WTC11 (cell line): Measurements from ENCODE around the gene CRTC3. TPM values are rescaled to one million over a fixed set of nuclear protein-coding genes. Genes with fewer than 3 reads are reported as not detected.
"Not testable (repeated sequence)": the region's sequence is repeated elsewhere in the genome, so short reads cannot be mapped to it uniquely, and the experiment has no call there.

Source experiments
- ATAC-seq: fragments of 200-7000 bp; cut with Tn5 transposase; 2 replicates; pipeline ENCODE4 v1.10.0; 2021; ENCODE audit warnings: mild to moderate bottlenecking, moderate library complexity
- CTCF ChIA-PET: fragments of 300-600 bp; sonication (Branson Sonifier 250); formaldehyde crosslinking; loops from one replicate; lab custom pipeline; 2021; ENCODE audit warnings: antibody characterized with exemption; lab: Charles Lee
- POLR2A ChIA-PET: fragments of 350-600 bp; sonication (Branson Sonifier 250); formaldehyde crosslinking; loops from one replicate; lab custom pipeline; 2021; ENCODE audit warnings: antibody characterized with exemption; lab: Charles Lee
- DNase-seq: peaks from one replicate; pipeline ENCODE4 v3.0.0; 2021; ENCODE audit warnings: low spot score
- H3K27ac Mint-ChIP-seq: 2 replicates; pipeline ENCODE4 v1.8.0; 2021; ENCODE audit warnings: mixed read lengths
- H3K27me3 Mint-ChIP-seq: 2 replicates; pipeline ENCODE4 v1.8.0; 2021; ENCODE audit warnings: low read depth, mild to moderate bottlenecking, moderate library complexity, mixed read lengths
- H3K36me3 Mint-ChIP-seq: 2 replicates; pipeline ENCODE4 v1.8.0; 2021; ENCODE audit warnings: mixed read lengths
- H3K4me1 Mint-ChIP-seq: 2 replicates; pipeline ENCODE4 v1.8.0; 2022; ENCODE audit warnings: mixed read lengths
- H3K4me3 Mint-ChIP-seq: 2 replicates; pipeline ENCODE4 v1.8.0; 2021; ENCODE audit warnings: mild to moderate bottlenecking, moderate library complexity, mixed read lengths
- H3K9me3 Mint-ChIP-seq: 2 replicates; pipeline ENCODE4 v1.8.0; 2021; ENCODE audit warnings: mixed read lengths
- ATF1 ChIP-seq: sonication (generic); formaldehyde crosslinking; IDR thresholded peaks from 2 replicates; pipeline ENCODE4 v1.8.1; 2023; ENCODE audit warnings: mild to moderate bottlenecking, moderate library complexity, missing genetic modification reagents
- CREM ChIP-seq: sonication (generic); formaldehyde crosslinking; IDR thresholded peaks from 2 replicates; pipeline ENCODE4 v1.8.1; 2022; ENCODE audit warnings: mild to moderate bottlenecking, missing genetic modification reagents, moderate library complexity
- E2F5 ChIP-seq: sonication (generic); formaldehyde crosslinking; IDR thresholded peaks from 2 replicates; pipeline ENCODE4 v1.8.1; 2022; ENCODE audit warnings: mild to moderate bottlenecking, moderate library complexity, missing genetic modification reagents
- EMX1 ChIP-seq: fragments of 250-450 bp; sonication (Bioruptor Pico); IDR thresholded peaks from 2 replicates; pipeline ENCODE4 v1.8.0; 2021; ENCODE audit warnings: mild to moderate bottlenecking
- ESRRA ChIP-seq: sonication (generic); formaldehyde crosslinking; IDR thresholded peaks from 2 replicates; pipeline ENCODE4 v1.8.1; 2022; ENCODE audit warnings: mild to moderate bottlenecking, missing genetic modification reagents, borderline replicate concordance
- FOXJ3 ChIP-seq: sonication (generic); formaldehyde crosslinking; IDR thresholded peaks from 2 replicates; pipeline ENCODE4 v1.9.0; 2021; ENCODE audit warnings: missing genetic modification reagents, mild to moderate bottlenecking, borderline replicate concordance
- FOXK1 ChIP-seq: sonication (generic); formaldehyde crosslinking; IDR thresholded peaks from 2 replicates; pipeline ENCODE4 v1.8.0; 2022; ENCODE audit warnings: mild to moderate bottlenecking, moderate library complexity, missing genetic modification reagents
- IRF2 ChIP-seq: sonication (generic); formaldehyde crosslinking; IDR thresholded peaks from 2 replicates; pipeline ENCODE4 v1.8.0; 2022; ENCODE audit warnings: low read depth, missing genetic modification reagents, borderline replicate concordance
- NR1H2 ChIP-seq: sonication (generic); formaldehyde crosslinking; IDR thresholded peaks from 2 replicates; pipeline ENCODE4 v1.9.0; 2021; ENCODE audit warnings: mild to moderate bottlenecking, moderate library complexity, missing genetic modification reagents
- NR2C2 ChIP-seq: sonication (generic); formaldehyde crosslinking; IDR thresholded peaks from 2 replicates; pipeline ENCODE4 v1.8.0; 2022; ENCODE audit warnings: mild to moderate bottlenecking, missing genetic modification reagents
- PREB ChIP-seq: sonication (generic); formaldehyde crosslinking; IDR thresholded peaks from 2 replicates; pipeline ENCODE4 v1.8.1; 2022; ENCODE audit warnings: mild to moderate bottlenecking, missing genetic modification reagents, moderate library complexity, borderline replicate concordance
- RORB ChIP-seq: fragments of 250-450 bp; sonication (Bioruptor Pico); IDR thresholded peaks from 2 replicates; pipeline ENCODE4 v1.9.0; 2021; ENCODE audit warnings: mild to moderate bottlenecking
- USF2 ChIP-seq: sonication (generic); formaldehyde crosslinking; IDR thresholded peaks from 2 replicates; pipeline ENCODE4 v1.8.1; 2023; ENCODE audit warnings: mild to moderate bottlenecking, missing genetic modification reagents, moderate library complexity
- ZNF263 ChIP-seq: sonication (generic); formaldehyde crosslinking; IDR thresholded peaks from 2 replicates; pipeline ENCODE4 v1.8.1; 2022; ENCODE audit warnings: low read depth, mild to moderate bottlenecking, moderate library complexity, missing genetic modification reagents
- ZNF317 ChIP-seq: sonication (generic); formaldehyde crosslinking; IDR thresholded peaks from 2 replicates; pipeline ENCODE4 v1.8.1; 2023; ENCODE audit warnings: low read depth, mild to moderate bottlenecking, moderate library complexity, missing genetic modification reagents, borderline replicate concordance
- ZSCAN18 ChIP-seq: fragments of 250-450 bp; sonication (Bioruptor Pico); IDR thresholded peaks from 2 replicates; pipeline ENCODE4 v2.1.2; 2022; ENCODE audit warnings: mild to moderate bottlenecking, moderate library complexity
- total RNA-seq: library from RNA; stranded (reverse); gene quantifications from 3 replicates; pipeline ENCODE4 v1.2.3, GENCODE V29; 2021
- TF ChIP-seq, protein P1 (sequence below): sonication (generic); formaldehyde crosslinking; IDR thresholded peaks from 2 replicates; pipeline ENCODE4 v1.8.0; 2023; ENCODE audit warnings: mild to moderate bottlenecking, missing genetic modification reagents

CRTC3 gene
- total RNA-seq, 1 experiment from 2014 or later: 8.4 TPM

- TF ChIP-seq, protein P1, sequence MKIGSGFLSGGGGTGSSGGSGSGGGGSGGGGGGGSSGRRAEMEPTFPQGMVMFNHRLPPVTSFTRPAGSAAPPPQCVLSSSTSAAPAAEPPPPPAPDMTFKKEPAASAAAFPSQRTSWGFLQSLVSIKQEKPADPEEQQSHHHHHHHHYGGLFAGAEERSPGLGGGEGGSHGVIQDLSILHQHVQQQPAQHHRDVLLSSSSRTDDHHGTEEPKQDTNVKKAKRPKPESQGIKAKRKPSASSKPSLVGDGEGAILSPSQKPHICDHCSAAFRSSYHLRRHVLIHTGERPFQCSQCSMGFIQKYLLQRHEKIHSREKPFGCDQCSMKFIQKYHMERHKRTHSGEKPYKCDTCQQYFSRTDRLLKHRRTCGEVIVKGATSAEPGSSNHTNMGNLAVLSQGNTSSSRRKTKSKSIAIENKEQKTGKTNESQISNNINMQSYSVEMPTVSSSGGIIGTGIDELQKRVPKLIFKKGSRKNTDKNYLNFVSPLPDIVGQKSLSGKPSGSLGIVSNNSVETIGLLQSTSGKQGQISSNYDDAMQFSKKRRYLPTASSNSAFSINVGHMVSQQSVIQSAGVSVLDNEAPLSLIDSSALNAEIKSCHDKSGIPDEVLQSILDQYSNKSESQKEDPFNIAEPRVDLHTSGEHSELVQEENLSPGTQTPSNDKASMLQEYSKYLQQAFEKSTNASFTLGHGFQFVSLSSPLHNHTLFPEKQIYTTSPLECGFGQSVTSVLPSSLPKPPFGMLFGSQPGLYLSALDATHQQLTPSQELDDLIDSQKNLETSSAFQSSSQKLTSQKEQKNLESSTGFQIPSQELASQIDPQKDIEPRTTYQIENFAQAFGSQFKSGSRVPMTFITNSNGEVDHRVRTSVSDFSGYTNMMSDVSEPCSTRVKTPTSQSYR (CRISPR knock-in tag): no peak
- TF ChIP-seq EMX1: no peak
- TF ChIP-seq ZNF263: no peak
- TF ChIP-seq E2F5 (CRISPR knock-in tag): no peak
- no peak for TF ChIP-seq CREM (CRISPR knock-in tag)
Measured at GRCh38 chr15:90520365-90520764, 9.4 kb upstream of the CRTC3 start (continued).

DNA sequence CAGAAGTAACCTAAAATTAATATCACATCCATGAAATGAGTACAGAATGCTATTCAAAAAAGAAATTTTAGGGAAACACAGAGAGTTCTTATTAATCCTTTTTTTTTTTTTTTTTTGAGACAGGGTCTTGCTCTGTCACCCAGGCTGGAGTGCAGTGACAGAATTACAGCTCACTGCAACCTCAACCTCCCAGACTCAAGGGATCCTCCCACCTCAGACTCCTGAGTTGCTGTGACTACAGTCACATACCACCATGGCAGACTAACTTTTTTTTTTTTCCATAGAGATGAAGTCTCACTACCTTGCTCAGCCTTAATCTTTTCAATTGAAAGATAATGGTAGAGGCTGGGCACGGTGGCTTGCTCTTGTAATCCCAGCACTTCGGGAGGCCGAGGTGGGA, 6.3 kb upstream of the CRTC3 start:
- CTCF ChIA-PET: no interaction called here
- Mint-ChIP-seq H3K27me3 (peaks cover 8% of the 10 kb centered on the region), H3K36me3 (no peaks in the 10 kb centered on the region)
- no peak for TF ChIP-seq ZNF263
- no peak for TF ChIP-seq NR2C2 (CRISPR knock-in tag)
- no peak for TF ChIP-seq FOXJ3
- TF ChIP-seq IRF2 (CRISPR knock-in tag): no peak
- TF ChIP-seq ZNF317 (CRISPR knock-in tag): no peak
- no peak for TF ChIP-seq ESRRA (CRISPR knock-in tag)
- TF ChIP-seq ATF1: no peak
- no peak for TF ChIP-seq PREB (CRISPR knock-in tag)
- TF ChIP-seq USF2 (CRISPR knock-in tag): no peak
- TF ChIP-seq NR1H2: no peak
- no peak for TF ChIP-seq ZSCAN18 (CRISPR knock-in tag)
- no peak for TF ChIP-seq RORB
- no peak for TF ChIP-seq FOXK1
- TF ChIP-seq, all 79 proteins: peak for 0
- no peaks in the 10 kb centered on the region for H3K9me3 Mint-ChIP-seq
- DNase-seq: no peak
- no peak overlapping the region for H3K27ac Mint-ChIP-seq
- no peaks in the 10 kb centered on the region for H3K4me1 Mint-ChIP-seq
- POLR2A ChIA-PET: no interaction called here
- no peak for ATAC-seq
- no peak overlapping the region for H3K4me3 Mint-ChIP-seq

DNA sequence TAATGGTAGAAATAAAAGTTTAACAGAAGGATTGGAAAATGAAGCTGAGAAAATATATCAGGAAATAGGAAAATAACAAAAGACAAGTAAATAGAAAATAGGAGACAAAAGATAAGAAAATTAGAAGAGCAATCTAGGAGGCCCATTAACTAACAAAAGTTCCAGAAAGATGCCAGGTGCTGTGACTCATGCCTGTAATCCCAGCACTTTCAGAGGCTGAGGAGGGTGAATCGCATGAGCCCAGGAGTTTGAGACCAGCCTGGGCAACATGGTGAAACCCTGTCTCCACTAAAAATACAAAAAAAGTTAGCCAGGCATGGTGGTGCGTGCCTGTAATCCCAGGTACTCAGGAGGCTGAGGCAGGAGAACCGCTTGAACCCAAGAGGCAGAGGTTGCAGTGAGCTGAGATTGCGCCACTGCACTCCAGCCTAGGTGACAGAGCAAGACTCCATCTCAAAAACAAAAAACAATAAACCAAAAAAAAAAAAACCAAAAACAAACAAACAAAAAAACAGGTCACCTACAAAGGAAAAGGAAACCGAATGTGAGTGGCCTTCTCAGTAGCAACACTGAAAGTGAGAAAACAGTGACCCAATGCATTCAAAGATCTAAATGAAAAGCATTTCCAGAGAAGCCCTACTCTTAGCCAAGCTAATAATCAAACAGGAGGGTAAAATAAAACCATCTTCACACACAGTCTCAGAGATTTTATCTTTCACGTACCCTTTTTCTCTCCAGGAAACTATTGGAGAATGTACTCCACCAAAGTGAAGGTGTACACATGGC, 5.5 kb upstream of the CRTC3 start:
- not testable (repeated sequence) for H3K4me3 Mint-ChIP-seq
- POLR2A ChIA-PET: interaction anchor here (0.6 kb wide), 1 partner anchor 173 kb away, joined by 4 read pairs; no protein-coding TSS in a partner anchor

More for the DNA sequence above, 5.5 kb upstream of the CRTC3 start:
- not testable (repeated sequence) for H3K4me1 Mint-ChIP-seq, H3K36me3 Mint-ChIP-seq, H3K9me3 Mint-ChIP-seq, ATAC-seq, DNase-seq, H3K27ac Mint-ChIP-seq
- H3K27me3 Mint-ChIP-seq: peaks cover 16% of the 10 kb centered on the region
- CTCF ChIA-PET: interaction anchor here (1.2 kb wide), 1 partner anchor 204 kb away, joined by 4 read pairs; no protein-coding TSS in a partner anchor
